SU-DHL-6 (cell line): ENCODE measurements around the gene SERTAD2.

Source experiments
- EZH2phosphoT487 ChIP-seq: fragments of 200-600 bp; sonication (generic), shearing (Covaris generic); conservative IDR thresholded peaks from 2 replicates; pipeline ENCODE4 v1.6.1; 2018; ENCODE audit warnings: mild to moderate bottlenecking, antibody characterized with exemption, low read length, moderate library complexity, mixed read lengths
- TF ChIP-seq, protein P1 (sequence below): fragments of 200-600 bp; sonication (generic); IDR thresholded peaks from one replicate; pipeline ENCODE4 v1.5.1; 2017; ENCODE audit warnings: antibody characterized with exemption, mild to moderate bottlenecking, low read length, moderate library complexity; ENCODE audit not compliant: insufficient read depth, poor library complexity, severe bottlenecking

GRCh38 chr2:64608867-64609226 lies 44.9 kb downstream of the SERTAD2 start:
- TF ChIP-seq, protein P1, sequence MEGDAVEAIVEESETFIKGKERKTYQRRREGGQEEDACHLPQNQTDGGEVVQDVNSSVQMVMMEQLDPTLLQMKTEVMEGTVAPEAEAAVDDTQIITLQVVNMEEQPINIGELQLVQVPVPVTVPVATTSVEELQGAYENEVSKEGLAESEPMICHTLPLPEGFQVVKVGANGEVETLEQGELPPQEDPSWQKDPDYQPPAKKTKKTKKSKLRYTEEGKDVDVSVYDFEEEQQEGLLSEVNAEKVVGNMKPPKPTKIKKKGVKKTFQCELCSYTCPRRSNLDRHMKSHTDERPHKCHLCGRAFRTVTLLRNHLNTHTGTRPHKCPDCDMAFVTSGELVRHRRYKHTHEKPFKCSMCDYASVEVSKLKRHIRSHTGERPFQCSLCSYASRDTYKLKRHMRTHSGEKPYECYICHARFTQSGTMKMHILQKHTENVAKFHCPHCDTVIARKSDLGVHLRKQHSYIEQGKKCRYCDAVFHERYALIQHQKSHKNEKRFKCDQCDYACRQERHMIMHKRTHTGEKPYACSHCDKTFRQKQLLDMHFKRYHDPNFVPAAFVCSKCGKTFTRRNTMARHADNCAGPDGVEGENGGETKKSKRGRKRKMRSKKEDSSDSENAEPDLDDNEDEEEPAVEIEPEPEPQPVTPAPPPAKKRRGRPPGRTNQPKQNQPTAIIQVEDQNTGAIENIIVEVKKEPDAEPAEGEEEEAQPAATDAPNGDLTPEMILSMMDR, result no peak
- no peak for TF ChIP-seq EZH2phosphoT487
